ENCODE results near the gene GAREM1. TPM values are rescaled to one million over a fixed set of nuclear protein-coding genes. Genes with fewer than 3 reads are reported as not detected.

The GAREM1 gene
- total RNA-seq, 1 experiment from 2014 or later: 7.0 TPM

GRCh38 chr18:32422201-32422600, 48.5 kb downstream of the GAREM1 start:
- H3K4me3 Mint-ChIP-seq: no peak overlapping the region
- no peak for TF ChIP-seq TP53 (CRISPR knock-in tag; IDR thresholded peaks at IDR 0.05)
- TF ChIP-seq ZNF232 (CRISPR knock-in tag; IDR thresholded peaks at IDR 0.05): no peak
- TF ChIP-seq MYBL2 (CRISPR knock-in tag; IDR thresholded peaks at IDR 0.05): no peak
- TF ChIP-seq CDX4 (CRISPR knock-in tag; IDR thresholded peaks at IDR 0.05; ENCODE audit: borderline replicate concordance): no peak
- TF ChIP-seq ATF3 (CRISPR knock-in tag; conservative IDR thresholded peaks at IDR 0.05): no peak
- TF ChIP-seq ATF2 (CRISPR knock-in tag; IDR thresholded peaks at IDR 0.05; ENCODE audit: borderline replicate concordance, low read depth): no peak
- no peak for TF ChIP-seq ZSCAN18 (CRISPR knock-in tag; IDR thresholded peaks at IDR 0.05)
- no peak for TF ChIP-seq MXD4 (CRISPR knock-in tag; IDR thresholded peaks at IDR 0.05; ENCODE audit: borderline replicate concordance)
- TF ChIP-seq ZBTB43 (CRISPR knock-in tag; IDR thresholded peaks at IDR 0.05): no peak
- no peak for TF ChIP-seq ZNF219 (CRISPR knock-in tag; IDR thresholded peaks at IDR 0.05; ENCODE audit: borderline replicate concordance)
- TF ChIP-seq NR3C1 (CRISPR knock-in tag; conservative IDR thresholded peaks at IDR 0.05; ENCODE audit: low read depth): no peak
- no peak for TF ChIP-seq SOX15 (CRISPR knock-in tag; IDR thresholded peaks at IDR 0.05)
- TF ChIP-seq CTCF (IDR thresholded peaks at IDR 0.05): no peak
- no peak for TF ChIP-seq ZNF317 (CRISPR knock-in tag; IDR thresholded peaks at IDR 0.05; ENCODE audit: borderline replicate concordance, low read depth)
- TF ChIP-seq TCF7 (CRISPR knock-in tag; IDR thresholded peaks at IDR 0.05; ENCODE audit: low read depth): no peak
- TF ChIP-seq EMX1 (CRISPR knock-in tag; IDR thresholded peaks at IDR 0.05): no peak
- TF ChIP-seq GTF2I (CRISPR knock-in tag; conservative IDR thresholded peaks at IDR 0.05): no peak
- H3K9me3 Mint-ChIP-seq: peaks cover 3% of the 10 kb centered on the region; the same call in 1 of the 2 replicates
- CTCF ChIA-PET: no interaction called here
- H3K27me3 Mint-ChIP-seq (ENCODE audit: low read depth): no peaks in the 10 kb centered on the region
- POLR2A ChIA-PET: interaction anchor here (1.1 kb wide), 1 partner anchor 49 kb away, joined by 3 read pairs; the partner anchor contains the start of gene GAREM1
- H3K4me1 Mint-ChIP-seq: peaks cover 9% of the 10 kb centered on the region
- no peak for ATAC-seq
- no peak for DNase-seq (ENCODE audit: low spot score)
- H3K36me3 Mint-ChIP-seq: no peaks in the 10 kb centered on the region
- no peak overlapping the region for H3K27ac Mint-ChIP-seq

GRCh38 chr18:32420084-32420750, 50.5 kb downstream of the GAREM1 start:
- Mint-ChIP-seq H3K36me3 (no peaks in the 10 kb centered on the region), H3K27me3 (ENCODE audit: low read depth) (no peaks in the 10 kb centered on the region), H3K9me3 (peaks cover 6% of the 10 kb centered on the region; the same call in 1 of the 2 replicates), H3K4me1 (peaks cover 9% of the 10 kb centered on the region), H3K4me3 (no peak overlapping the region), H3K27ac (no peak overlapping the region)
- ChIA-PET CTCF (no interaction called here), POLR2A (no interaction called here)
- no peak for DNase-seq (ENCODE audit: low spot score)
- no peak for ATAC-seq
- TF ChIP-seq E2F5 (CRISPR knock-in tag; IDR thresholded peaks at IDR 0.05) (no peak), AFF4 (CRISPR knock-in tag; IDR thresholded peaks at IDR 0.05; ENCODE audit: borderline replicate concordance) (no peak), CREB1 (CRISPR knock-in tag; IDR thresholded peaks at IDR 0.05) (no peak), ZNF423 (CRISPR knock-in tag; IDR thresholded peaks at IDR 0.05) (no peak), RELA (CRISPR knock-in tag; IDR thresholded peaks at IDR 0.05; ENCODE audit: borderline replicate concordance) (no peak), SOX15 (CRISPR knock-in tag; IDR thresholded peaks at IDR 0.05) (no peak)
